Measurements from ENCODE around the gene FBXL17.

FBXL17 gene

DNA sequence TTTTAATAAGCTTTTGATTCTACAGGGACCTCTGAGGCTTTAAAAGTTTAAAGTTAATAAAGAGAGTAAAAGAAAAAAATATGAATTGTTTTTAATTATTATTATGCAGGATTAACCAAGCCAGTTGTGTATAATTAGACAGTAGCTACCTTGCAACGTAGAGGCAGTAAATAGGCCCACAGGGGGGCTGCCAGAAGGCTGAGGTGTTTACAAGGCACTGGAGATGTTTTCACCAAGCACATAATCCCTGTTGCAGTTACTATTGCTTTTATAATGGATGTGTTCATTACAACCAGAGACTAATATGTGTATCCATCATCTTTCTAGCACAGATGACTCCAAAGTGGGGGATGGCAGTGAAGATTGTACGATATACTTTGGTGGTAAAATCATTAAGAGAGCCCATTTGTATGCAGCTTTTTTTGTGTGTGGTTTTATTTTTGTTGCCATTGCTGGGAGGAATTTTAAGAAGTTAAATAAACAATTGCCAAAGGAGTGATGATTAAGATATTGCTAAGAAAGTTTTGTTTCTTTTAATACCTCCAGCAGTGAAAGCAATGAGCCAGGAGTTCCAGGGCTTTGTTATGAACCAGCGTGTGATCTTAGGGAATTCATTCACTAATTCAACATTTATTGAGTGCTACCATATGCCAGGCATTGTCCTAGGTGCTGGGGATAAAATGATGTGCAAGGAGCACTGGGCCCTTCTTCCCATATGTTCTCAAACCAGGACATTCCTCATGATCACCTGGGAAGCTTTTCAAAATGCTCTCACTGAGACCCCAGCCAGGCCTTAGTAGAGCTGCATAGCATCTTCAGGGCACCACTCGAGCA, 572.5 kb downstream of the FBXL17 start:
- peak; percentile 31 for DNase-seq (ENCODE audit: low read depth)
